ENCODE data around the gene HOXC12. TPM values are rescaled to one million over a fixed set of nuclear protein-coding genes. Genes with fewer than 3 reads are reported as not detected.

The HOXC12 gene
- total RNA-seq, 1 donor from 2014 or later: not detected

DNA sequence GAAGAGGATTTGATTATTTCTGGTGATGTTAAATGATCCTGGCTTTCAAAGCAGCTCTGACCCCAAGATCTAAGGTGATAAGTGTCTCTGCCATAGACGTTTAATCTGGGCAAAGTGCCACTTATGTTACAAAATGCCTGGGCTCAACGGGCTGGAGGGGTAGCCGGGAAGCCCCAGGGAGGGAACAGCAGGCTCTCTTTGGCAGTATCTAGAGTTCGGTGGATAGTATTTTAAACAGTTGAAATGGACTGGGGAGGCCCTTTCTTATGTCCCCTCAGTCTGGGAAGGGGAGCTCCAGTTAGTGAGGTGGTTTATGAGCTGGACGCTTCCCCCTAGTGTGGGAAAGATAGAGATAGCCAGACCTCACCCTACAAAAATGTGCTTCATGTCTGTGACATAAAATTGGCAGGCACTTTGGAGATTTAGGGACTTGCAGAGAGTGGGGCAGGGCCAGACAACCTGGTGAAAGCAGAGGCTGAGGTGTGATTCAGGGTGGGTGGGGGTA lies 12.8 kb downstream of the HOXC12 start:
- Histone ChIP-seq H3K4me3 (no peak overlapping the region), H3K9me3 (replicated peaks) (no peaks in the 10 kb centered on the region), H3K27me3 (ENCODE audit: low read depth) (peaks cover 100% of the 10 kb centered on the region), H3K4me1 (peaks cover 14% of the 10 kb centered on the region), H3K36me3 (no peaks in the 10 kb centered on the region), H3K27ac (replicated peaks) (no peak overlapping the region)
- no peak for DNase-seq
- TF ChIP-seq, protein P1, sequence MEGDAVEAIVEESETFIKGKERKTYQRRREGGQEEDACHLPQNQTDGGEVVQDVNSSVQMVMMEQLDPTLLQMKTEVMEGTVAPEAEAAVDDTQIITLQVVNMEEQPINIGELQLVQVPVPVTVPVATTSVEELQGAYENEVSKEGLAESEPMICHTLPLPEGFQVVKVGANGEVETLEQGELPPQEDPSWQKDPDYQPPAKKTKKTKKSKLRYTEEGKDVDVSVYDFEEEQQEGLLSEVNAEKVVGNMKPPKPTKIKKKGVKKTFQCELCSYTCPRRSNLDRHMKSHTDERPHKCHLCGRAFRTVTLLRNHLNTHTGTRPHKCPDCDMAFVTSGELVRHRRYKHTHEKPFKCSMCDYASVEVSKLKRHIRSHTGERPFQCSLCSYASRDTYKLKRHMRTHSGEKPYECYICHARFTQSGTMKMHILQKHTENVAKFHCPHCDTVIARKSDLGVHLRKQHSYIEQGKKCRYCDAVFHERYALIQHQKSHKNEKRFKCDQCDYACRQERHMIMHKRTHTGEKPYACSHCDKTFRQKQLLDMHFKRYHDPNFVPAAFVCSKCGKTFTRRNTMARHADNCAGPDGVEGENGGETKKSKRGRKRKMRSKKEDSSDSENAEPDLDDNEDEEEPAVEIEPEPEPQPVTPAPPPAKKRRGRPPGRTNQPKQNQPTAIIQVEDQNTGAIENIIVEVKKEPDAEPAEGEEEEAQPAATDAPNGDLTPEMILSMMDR (IDR thresholded peaks at IDR 0.05; ENCODE audit: borderline replicate concordance): no peak
- intact Hi-C loops (cut with micrococcal nuclease): no loop called here

DNA sequence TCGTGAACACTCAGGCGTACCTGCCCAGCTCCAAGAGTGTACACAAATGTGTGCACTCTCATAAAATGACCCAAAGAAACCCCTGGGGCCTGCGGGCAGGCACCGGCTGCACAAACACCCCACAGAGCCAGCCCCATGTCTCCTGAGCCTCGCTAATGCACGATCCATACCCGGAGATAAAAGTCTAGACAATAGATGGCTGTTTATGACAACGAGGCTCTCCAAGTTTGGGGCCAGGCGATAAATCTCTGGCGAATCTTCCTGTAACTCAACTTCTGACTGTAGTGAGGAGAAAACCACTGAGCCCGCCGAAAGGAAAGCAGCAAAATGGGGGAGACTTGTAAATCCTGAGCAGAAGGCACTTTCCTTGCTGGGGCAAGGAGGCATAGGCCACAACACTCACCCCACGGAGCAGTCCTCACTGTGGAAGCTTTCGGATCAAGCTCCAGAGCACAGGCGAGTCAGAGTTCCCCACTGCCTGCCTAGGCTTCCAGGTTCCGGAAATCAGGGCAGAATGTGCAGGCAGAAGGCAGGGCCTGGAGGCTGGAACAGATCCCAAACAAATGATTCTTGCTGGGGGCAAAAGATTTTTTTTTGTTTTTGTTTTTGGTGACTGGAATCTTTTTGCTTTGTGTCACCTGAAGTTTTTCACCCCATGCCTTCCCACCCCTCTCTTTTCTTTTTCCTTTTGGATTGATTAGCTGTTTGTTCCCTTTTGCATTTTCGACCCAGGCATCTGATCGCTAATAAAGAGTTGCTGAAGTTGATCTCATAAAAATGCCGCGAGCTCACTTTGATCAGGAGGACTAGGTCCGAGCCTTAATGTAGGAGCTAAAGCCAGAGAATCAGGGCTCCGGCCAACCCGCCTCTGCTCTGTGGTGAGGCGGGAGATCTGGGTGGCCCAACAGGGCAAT lies 13.8 kb downstream of the HOXC12 start:
- Histone ChIP-seq H3K27me3 (ENCODE audit: low read depth) (peaks cover 100% of the 10 kb centered on the region), H3K4me3 (no peak overlapping the region), H3K9me3 (replicated peaks) (no peaks in the 10 kb centered on the region), H3K36me3 (no peaks in the 10 kb centered on the region), H3K4me1 (peaks cover 19% of the 10 kb centered on the region), H3K27ac (replicated peaks) (no peak overlapping the region)
- intact Hi-C loops (cut with micrococcal nuclease): no loop called here
- DNase-seq: no peak
- TF ChIP-seq, protein P1 (IDR thresholded peaks at IDR 0.05; ENCODE audit: borderline replicate concordance): no peak

DNA sequence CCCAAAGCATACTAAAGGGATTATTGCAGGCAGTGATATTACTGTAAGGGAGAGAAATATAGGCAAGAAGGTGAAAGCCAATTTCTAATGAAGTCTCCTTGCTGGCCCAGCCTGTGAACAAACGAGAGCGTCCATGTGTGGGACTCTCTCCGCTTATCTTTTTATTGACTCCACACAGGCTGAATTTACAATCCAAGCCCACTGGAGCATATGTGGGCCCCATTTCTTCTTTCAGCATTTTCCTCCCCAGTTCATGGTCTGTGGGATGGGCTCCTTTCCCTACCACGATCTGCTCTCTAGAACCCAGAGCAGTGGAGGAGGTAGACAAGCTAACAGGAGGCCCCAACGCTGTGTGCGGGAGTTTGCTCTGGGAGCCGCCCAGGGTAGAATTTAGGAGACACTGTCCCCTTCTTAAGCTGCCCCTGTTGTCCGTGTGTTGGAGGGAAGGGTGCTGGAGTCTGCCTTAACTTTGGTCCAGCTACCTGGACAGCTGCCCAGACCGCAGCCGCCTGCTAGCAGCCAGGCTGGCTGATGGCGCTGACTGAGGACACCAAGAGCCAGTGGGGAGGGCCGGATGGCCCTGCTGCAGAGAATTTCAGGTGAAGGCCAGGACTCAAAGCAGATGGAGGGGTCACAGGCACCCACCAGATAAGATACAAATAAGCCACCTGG lies 15.0 kb downstream of the HOXC12 start:
- H3K4me3 ChIP-seq: no peak overlapping the region
- intact Hi-C loops (cut with micrococcal nuclease): no loop called here
- no peaks in the 10 kb centered on the region for H3K36me3 ChIP-seq
- TF ChIP-seq, protein P1 (IDR thresholded peaks at IDR 0.05; ENCODE audit: borderline replicate concordance): no peak
- no peaks in the 10 kb centered on the region for H3K9me3 ChIP-seq (replicated peaks)
- H3K27ac ChIP-seq (replicated peaks): no peak overlapping the region
- peaks cover 30% of the 10 kb centered on the region for H3K4me1 ChIP-seq
- no peak for DNase-seq
- H3K27me3 ChIP-seq (ENCODE audit: low read depth): peaks cover 100% of the 10 kb centered on the region

DNA sequence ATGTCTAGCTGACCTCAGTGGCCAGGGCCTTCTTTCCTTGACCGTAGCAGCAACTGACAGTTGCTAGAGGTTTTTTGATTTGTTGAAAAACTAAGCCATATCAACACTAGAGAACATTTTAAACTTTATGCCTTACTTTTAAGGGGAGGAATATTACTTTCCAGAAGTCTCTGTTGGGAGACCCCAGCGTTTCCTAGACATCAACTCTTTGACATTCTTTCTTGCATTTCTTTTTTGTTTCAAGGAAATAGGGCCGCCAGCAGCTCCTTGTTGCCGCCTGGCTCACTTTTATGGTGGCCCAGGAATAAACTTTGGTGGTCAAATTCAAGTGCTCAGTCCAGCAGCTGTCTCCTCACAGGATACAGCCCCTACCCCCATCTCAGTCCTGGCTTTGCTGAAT lies 15.7 kb downstream of the HOXC12 start:
- Histone ChIP-seq H3K27ac (replicated peaks) (no peak overlapping the region), H3K4me3 (no peak overlapping the region), H3K27me3 (ENCODE audit: low read depth) (peaks cover 100% of the 10 kb centered on the region), H3K4me1 (peaks cover 37% of the 10 kb centered on the region), H3K36me3 (no peaks in the 10 kb centered on the region), H3K9me3 (replicated peaks) (no peaks in the 10 kb centered on the region)
- intact Hi-C loops (cut with micrococcal nuclease): no loop called here
- TF ChIP-seq, protein P1 (IDR thresholded peaks at IDR 0.05; ENCODE audit: borderline replicate concordance): no peak
- no peak for DNase-seq

DNA sequence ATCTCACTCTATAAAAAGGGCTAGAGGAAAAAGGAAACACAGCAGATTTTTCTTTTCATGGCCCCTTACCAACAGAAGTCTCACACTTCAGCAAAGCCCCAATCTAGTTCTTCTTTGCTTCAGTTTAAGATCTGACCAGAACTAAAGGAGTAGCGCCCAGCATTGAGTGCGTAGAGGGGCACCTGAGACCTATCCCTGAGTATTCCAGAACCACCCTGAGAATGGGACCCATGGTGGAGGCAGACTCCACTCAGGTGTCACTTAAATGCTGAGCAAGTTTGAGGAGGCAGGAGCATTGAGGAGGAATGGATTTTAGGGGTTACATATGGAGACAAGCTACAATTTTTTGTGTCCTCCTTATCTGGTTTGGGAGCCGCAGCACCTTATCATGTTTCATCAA lies 16.4 kb downstream of the HOXC12 start:
- Histone ChIP-seq H3K9me3 (replicated peaks) (no peaks in the 10 kb centered on the region), H3K4me1 (peaks cover 35% of the 10 kb centered on the region), H3K36me3 (no peaks in the 10 kb centered on the region), H3K4me3 (no peak overlapping the region), H3K27ac (replicated peaks) (no peak overlapping the region), H3K27me3 (ENCODE audit: low read depth) (peaks cover 100% of the 10 kb centered on the region)
- TF ChIP-seq, protein P1 (IDR thresholded peaks at IDR 0.05; ENCODE audit: borderline replicate concordance): no peak
- intact Hi-C loops (cut with micrococcal nuclease): no loop called here
- no peak for DNase-seq

Data from left ventricle myocardium inferior (tissue), 1 donor.